ENCODE results near the gene COX7A2. TPM values are rescaled to one million over a fixed set of nuclear protein-coding genes. Genes with fewer than 3 reads are reported as not detected.

COX7A2 gene
- total RNA-seq, 1 donor from 2014 or later: 267 TPM

DNA sequence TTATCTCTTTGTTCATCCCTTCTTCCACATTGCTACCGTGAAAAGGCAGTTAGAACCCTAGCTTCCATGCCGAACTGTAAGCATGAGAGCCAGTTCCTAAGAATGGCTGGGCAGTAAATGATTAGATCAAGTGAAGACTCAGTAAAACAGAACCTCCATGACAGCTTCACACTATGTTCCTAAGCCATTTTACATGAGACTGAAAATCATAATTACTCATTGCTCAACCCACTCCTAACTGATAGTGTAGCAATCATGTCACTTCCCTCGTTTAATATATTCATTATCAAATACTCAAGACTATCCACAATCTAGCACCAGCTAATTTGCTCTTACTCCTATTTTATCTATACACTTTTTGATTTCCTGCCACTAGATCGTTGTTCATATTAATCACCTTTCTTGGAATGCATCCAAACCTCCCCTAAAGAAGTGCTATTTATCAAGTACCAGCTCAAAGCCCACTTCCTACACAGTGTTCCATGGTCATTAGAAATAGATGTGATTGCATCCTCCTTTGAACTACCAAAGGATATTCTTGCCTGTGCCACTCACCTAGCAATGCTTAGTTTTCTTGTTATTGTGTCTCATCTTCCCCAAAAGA, 35.0 kb upstream of the COX7A2 start:
- H3K27ac ChIP-seq: no peak overlapping the region
- peaks cover 69% of the 10 kb centered on the region for H3K4me1 ChIP-seq
- H3K4me3 ChIP-seq: no peak overlapping the region
- no peaks in the 10 kb centered on the region for H3K27me3 ChIP-seq (ENCODE audit: low read depth)
- peak in 1 of 2 donors; percentile 24 for ATAC-seq
- TF ChIP-seq, protein P1, sequence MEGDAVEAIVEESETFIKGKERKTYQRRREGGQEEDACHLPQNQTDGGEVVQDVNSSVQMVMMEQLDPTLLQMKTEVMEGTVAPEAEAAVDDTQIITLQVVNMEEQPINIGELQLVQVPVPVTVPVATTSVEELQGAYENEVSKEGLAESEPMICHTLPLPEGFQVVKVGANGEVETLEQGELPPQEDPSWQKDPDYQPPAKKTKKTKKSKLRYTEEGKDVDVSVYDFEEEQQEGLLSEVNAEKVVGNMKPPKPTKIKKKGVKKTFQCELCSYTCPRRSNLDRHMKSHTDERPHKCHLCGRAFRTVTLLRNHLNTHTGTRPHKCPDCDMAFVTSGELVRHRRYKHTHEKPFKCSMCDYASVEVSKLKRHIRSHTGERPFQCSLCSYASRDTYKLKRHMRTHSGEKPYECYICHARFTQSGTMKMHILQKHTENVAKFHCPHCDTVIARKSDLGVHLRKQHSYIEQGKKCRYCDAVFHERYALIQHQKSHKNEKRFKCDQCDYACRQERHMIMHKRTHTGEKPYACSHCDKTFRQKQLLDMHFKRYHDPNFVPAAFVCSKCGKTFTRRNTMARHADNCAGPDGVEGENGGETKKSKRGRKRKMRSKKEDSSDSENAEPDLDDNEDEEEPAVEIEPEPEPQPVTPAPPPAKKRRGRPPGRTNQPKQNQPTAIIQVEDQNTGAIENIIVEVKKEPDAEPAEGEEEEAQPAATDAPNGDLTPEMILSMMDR (IDR thresholded peaks at IDR 0.05): no peak
- intact Hi-C loops (cut with DNase I): no loop called here
- no peaks in the 10 kb centered on the region for H3K9me3 ChIP-seq
- no peak for DNase-seq
- no peaks in the 10 kb centered on the region for H3K36me3 ChIP-seq

DNA sequence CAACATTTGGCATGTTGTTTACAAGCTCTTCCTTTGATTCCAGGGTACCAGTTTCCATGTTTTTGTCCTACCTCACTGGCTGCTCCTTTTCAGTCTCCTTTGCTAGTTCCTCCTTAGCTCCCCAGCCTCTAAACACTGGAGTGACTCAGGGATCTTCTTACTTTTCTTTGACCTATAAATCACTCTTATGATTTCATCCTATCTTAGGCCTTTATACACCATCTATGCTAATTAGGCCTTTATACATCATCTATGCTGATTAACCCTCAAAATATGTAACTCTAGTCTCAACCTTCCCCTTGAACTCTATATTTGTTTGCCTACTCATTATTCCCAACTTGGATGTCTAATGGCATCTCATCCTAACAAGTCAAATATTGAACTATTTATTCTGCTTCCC, 31.5 kb upstream of the COX7A2 start:
- H3K4me1 ChIP-seq: peaks cover 58% of the 10 kb centered on the region
- H3K27me3 ChIP-seq (ENCODE audit: low read depth): no peaks in the 10 kb centered on the region
- intact Hi-C loops (cut with DNase I): no loop called here
- ATAC-seq (peak in 1 of 2 donors; percentile 34), DNase-seq (no peak)
- no peak overlapping the region for H3K27ac ChIP-seq
- H3K9me3 ChIP-seq: no peaks in the 10 kb centered on the region
- no peaks in the 10 kb centered on the region for H3K36me3 ChIP-seq
- H3K4me3 ChIP-seq: no peak overlapping the region
- TF ChIP-seq, protein P1 (IDR thresholded peaks at IDR 0.05): no peak

DNA sequence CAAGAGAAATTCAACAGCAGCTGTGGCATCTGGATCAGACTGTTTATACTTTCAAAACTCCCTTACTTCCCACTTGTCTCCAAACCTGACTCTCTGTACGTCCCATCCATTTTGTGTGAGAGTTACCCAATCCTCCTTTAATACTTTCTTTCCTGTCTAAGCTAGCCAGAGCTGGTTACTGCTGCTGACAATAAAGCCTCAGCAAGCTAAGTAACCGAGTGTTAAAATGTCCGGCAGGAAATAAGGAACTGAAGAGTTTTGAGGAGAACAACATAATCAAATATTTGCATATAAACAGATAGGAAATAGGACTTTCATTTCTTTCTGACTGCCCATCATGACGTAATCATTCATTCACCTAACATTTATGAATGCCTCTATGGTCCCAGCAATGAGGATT, 29.4 kb upstream of the COX7A2 start:
- Histone ChIP-seq H3K27me3 (ENCODE audit: low read depth) (no peaks in the 10 kb centered on the region), H3K27ac (peak overlapping the region; percentile 26), H3K4me1 (peaks cover 52% of the 10 kb centered on the region), H3K36me3 (no peaks in the 10 kb centered on the region), H3K9me3 (no peaks in the 10 kb centered on the region), H3K4me3 (no peak overlapping the region)
- intact Hi-C loops (cut with DNase I): no loop called here
- ATAC-seq (peak in 1 of 2 donors; percentile 44), DNase-seq (no peak)
- TF ChIP-seq, protein P1 (IDR thresholded peaks at IDR 0.05): no peak

DNA sequence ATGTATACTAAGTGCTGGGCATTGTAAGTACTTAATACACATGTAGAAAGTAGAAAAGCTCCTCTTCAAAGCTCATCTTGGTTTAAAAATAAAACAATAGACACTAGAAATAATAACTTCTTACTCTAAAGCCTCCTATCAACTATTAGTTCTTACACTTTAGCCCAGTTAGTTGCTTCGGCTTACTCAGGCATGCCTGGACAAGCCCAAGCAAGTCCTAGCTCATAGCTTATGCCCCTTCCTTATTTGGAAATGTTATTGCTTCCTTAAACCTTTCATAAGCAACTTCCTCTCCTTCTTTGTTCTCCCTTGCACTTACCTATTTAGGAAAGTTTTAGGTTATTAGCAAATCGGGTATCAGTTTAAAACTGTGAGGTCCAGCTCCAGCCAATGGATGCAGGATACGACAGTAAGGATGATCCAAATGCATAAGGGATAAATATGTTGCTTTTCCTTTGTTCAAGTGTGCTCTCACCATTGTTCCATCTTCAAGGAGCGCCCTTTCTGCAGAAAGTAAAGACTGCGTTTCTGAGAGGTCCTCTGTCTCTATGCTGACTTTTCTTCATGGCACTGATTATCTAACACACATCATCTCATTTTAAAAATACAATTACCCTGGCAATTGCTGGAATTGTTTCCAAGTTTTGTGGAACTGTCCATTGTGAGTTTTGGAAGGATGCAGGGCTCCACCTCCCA, 28.7 kb upstream of the COX7A2 start:
- DNase-seq (no peak), ATAC-seq (no peak)
- Histone ChIP-seq H3K4me1 (peaks cover 59% of the 10 kb centered on the region), H3K27me3 (ENCODE audit: low read depth) (no peaks in the 10 kb centered on the region), H3K27ac (peak overlapping the region; percentile 64), H3K4me3 (no peak overlapping the region), H3K9me3 (no peaks in the 10 kb centered on the region), H3K36me3 (no peaks in the 10 kb centered on the region)
- intact Hi-C loops (cut with DNase I): no loop called here
- TF ChIP-seq, protein P1 (IDR thresholded peaks at IDR 0.05): no peak

DNA sequence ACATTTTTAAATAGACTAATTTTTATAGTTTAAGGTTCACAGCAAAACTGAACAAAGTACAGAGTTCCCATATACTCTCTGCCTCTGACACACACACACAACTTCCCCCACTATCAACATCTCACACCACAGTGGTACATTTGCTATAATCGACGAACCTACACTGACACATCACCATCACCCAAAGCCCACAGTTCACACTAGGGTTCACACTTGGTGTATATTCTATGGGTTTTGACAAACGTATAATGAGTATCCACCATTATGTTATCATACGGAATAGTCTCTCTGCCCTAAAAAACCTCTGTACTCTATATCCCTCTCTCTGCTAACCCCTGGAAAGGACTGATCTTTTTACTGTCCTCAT, 25.4 kb upstream of the COX7A2 start:
- no peaks in the 10 kb centered on the region for H3K27me3 ChIP-seq (ENCODE audit: low read depth)
- DNase-seq (no peak), ATAC-seq (no peak)
- intact Hi-C loops (cut with DNase I): no loop called here
- H3K4me1 ChIP-seq: peaks cover 51% of the 10 kb centered on the region
- TF ChIP-seq, protein P1 (IDR thresholded peaks at IDR 0.05): no peak
- H3K36me3 ChIP-seq: peaks cover 12% of the 10 kb centered on the region
- H3K9me3 ChIP-seq: no peaks in the 10 kb centered on the region
- H3K4me3 ChIP-seq: no peak overlapping the region
- H3K27ac ChIP-seq: no peak overlapping the region

Measured in lower lobe of right lung (tissue), 2 donors.